K562 (cell line): ENCODE results near the gene RBM15. TPM values are rescaled to one million over a fixed set of nuclear protein-coding genes. Genes with fewer than 3 reads are reported as not detected.

ENCODE experiments used
- ARID4B ChIP-seq: sonication (generic); formaldehyde crosslinking; IDR thresholded peaks from 2 replicates; pipeline ENCODE4 v1.8.0; 2022; ENCODE audit warnings: mild to moderate bottlenecking, missing genetic modification reagents
- BCL6 ChIP-seq: fragments of 250-450 bp; sonication (Bioruptor Pico); IDR thresholded peaks from 2 replicates; pipeline ENCODE4 v1.4.0; 2020
- CHD7 ChIP-seq: fragments of 200-600 bp; sonication (generic); IDR thresholded peaks from one replicate; pipeline ENCODE4 v1.6.1; 2012; ENCODE audit warnings: mild to moderate bottlenecking, low read depth, low read length, inconsistent platforms
- FIP1L1 ChIP-seq: fragments of 200-400 bp; formaldehyde crosslinking; IDR thresholded peaks from 2 replicates; pipeline ENCODE4 v1.6.1; 2018; ENCODE audit warnings: mild to moderate bottlenecking, low read depth, low read length; ENCODE audit not compliant: poor library complexity, severe bottlenecking
- IRF2 ChIP-seq: sonication (generic); formaldehyde crosslinking; IDR thresholded peaks from 2 replicates; pipeline ENCODE4 v1.8.1; 2022; ENCODE audit warnings: mild to moderate bottlenecking, missing genetic modification reagents
- KDM5B ChIP-seq: fragments of 200-600 bp; sonication (generic); IDR thresholded peaks from 2 replicates; pipeline ENCODE4 v1.6.1; 2012; ENCODE audit warnings: low read depth, mild to moderate bottlenecking, moderate library complexity, low read length, control low read depth, inconsistent platforms; ENCODE audit not compliant: insufficient replicate concordance
- KLF13 ChIP-seq: fragments of 450-650 bp; IDR thresholded peaks from 2 replicates; pipeline ENCODE4 v1.6.1; 2016; ENCODE audit warnings: missing genetic modification characterization, low read depth, mild to moderate bottlenecking, missing compliant biosample characterization, moderate library complexity, borderline replicate concordance
- MCM3 ChIP-seq: fragments of 450-650 bp; IDR thresholded peaks from 2 replicates; pipeline ENCODE4 v1.6.1; 2016
- NCOA2 ChIP-seq, 2 experiments: fragments of 450-650 bp; IDR thresholded peaks; 2 replicates each; pipeline ENCODE4 v1.6.1; 2018; ENCODE audit warnings: mild to moderate bottlenecking in 2 of 2, moderate library complexity in 1 of 2; ENCODE audit not compliant: partially characterized antibody in 2 of 2
- PML ChIP-seq: IDR thresholded peaks from 2 replicates; pipeline ENCODE4 v1.6.1; 2012; ENCODE audit warnings: low read length, inconsistent platforms
- SMARCA5 ChIP-seq: fragments of 450-650 bp; IDR thresholded peaks from 2 replicates; pipeline ENCODE4 v1.6.1; 2016
- polyA plus RNA-seq, 8 experiments: library from polyadenylated mRNA; depleted of rRNA in 4 of 8; stranded (reverse) in 5 of 8; unstranded in 3 of 8; fragments of >200 nt; fragmentation: Nextera tagmentation in 2 of 8; fragmentation: Illumina TruSeq in 1 of 8; extraction: Ambion mirVana in 2 of 8; extraction: Trizol in 1 of 8; gene quantifications; 2 replicates each; pipeline versions ENCODE4 v1.2.1 to v1.2.3, GENCODE V29; 2011 to 2014; ENCODE audit warnings: inconsistent platforms in 1 of 8, missing spikeins in 1 of 8
- total RNA-seq, 7 experiments: library from RNA; depleted of rRNA in 6 of 7; stranded (reverse); fragments of >200 nt in 6 of 7; fragmentation: Illumina TruSeq in 2 of 7; extraction: Trizol in 2 of 7; gene quantifications; 2 replicates each; pipeline versions ENCODE4 v1.2.1 to v1.2.3, GENCODE V29; 2011 to 2021; ENCODE audit warnings: low replicate concordance in 1 of 7

RBM15 gene
- total and polyA plus RNA-seq, 9 of the 15 experiments (the other 6 are each of a cell fraction or from before 2014, with no cell fraction given): 2.4 to 63.4 (median 28.2) TPM

DNA sequence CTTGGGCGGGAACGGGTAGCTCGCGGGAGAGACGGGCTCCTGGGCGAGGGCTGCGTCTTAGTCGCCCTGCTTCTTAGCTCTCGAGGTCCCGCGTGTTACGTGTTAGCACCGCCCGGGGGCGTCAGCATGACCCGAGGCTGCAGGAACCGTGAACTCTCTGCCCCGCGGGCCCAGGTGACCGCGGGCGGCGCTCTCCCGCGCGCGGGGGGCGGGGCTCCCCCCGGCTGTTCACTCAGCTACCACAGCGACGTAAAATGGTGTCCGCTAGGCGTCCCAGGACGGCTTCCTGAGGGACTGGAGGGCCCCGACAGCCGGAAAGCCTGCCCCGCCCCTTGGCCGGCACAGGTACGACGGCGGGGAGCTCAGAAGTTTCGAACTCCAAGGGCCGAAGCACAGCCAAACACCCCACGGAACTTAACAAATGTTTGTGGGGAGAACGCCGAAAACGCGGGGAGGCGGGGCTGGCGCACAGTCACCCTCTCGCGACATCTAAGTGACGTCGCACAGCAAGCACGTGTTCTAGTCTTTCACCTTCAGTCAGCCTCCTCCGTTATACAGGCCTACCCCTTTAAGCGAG is 780 bp upstream of the RBM15 start (continued):
- peak; percentile 95 for TF ChIP-seq FIP1L1
- peak; percentile 93 for TF ChIP-seq KLF13 (tag)
- TF ChIP-seq ARID4B (CRISPR knock-in tag): peak; percentile 77
- no peak for TF ChIP-seq CHD7
- no peak for TF ChIP-seq MCM3
- peak; percentile 79 for TF ChIP-seq KDM5B
- TF ChIP-seq IRF2 (CRISPR knock-in tag): no peak
- peak; percentile 60; the same call in 1 of the 2 replicates for TF ChIP-seq PML
- TF ChIP-seq BCL6 (CRISPR knock-in tag): no peak
- TF ChIP-seq NCOA2 (IDR thresholded peaks at IDR 0.05; ENCODE audit: partially characterized antibody in 2 of 2): no peak
- no peak for TF ChIP-seq SMARCA5
